ENCODE data around the gene DCX.

The DCX gene

DNA sequence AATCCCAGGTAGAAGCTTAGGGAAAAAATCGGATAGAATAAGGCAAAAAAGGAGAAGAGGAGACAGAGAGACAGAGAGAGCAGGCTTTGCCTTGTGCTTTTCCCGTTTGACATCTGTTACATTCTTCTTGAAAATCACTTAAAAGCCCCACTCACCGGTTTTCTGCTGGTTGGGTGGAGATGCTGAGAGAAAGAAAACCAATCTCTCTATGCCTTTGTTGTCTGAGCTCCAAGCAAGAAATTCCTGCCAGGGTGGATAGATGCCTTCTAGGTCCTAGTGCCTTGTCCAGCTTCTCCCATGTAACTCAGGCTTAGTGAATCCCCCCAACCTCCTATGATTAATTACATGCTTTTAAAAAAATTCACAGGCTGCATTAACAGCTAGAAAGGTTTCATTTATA, at the start of gene DCX:
Gene DCX, minus strand, starts transcription at position 210 of the 400 bp plus-strand sequence. CDS start 1,794 bp downstream, outside the sequence.
- DNase-seq, result peak; percentile 8 to 49

DNA sequence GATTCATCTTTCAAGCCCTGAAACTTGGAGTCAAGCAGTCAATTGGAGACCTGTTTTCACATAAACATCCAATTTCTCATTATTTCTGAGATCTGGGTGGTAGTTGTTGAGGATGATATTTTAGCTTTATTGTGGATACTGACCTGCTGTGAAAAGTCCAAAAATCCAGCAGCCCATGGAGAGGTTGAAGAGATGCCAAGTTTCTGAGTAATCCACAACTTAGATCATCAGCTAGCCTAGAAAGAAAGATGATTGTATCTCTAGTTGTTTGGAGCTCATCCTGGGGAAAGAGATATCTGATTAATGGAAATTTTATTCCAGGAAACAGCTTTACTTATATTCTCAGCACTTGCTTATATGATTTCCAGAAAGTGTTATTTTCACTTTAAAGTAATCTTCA, 48.6 kb upstream of the DCX start:
- peak in 1 of 2 experiments; percentile 5 for DNase-seq

- DNase-seq, result peak; percentile 27 to 56
These were observed 35.3 kb upstream of the DCX start for GRCh38 chrX:111447298-111447697.

- peak; percentile 18 to 72 for DNase-seq
These were observed 33.5 kb upstream of the DCX start for GRCh38 chrX:111445485-111445884.

DNA sequence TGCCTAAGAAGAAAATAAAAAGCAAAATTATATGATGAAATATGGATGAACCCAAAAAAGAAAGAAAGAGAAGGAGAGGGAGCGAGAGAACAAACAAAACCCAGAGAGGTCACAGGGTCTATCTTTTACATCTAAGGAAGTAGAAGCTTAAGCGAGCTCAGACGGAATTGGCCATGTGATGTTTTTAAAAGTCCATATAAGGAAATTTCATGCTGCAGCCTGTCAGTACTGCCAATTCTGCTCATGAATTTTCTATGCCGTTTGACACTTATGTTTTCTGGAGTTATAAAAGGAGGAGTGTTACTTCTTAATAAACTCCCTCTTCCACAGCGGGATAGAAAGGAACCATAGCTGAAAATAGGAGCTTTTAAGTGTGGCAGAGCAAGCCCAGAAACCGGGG, 32.9 kb upstream of the DCX start:
- DNase-seq, result no peak

- DNase-seq, result no peak
These were observed 32.0 kb upstream of the DCX start for GRCh38 chrX:111443946-111444345.

DNA sequence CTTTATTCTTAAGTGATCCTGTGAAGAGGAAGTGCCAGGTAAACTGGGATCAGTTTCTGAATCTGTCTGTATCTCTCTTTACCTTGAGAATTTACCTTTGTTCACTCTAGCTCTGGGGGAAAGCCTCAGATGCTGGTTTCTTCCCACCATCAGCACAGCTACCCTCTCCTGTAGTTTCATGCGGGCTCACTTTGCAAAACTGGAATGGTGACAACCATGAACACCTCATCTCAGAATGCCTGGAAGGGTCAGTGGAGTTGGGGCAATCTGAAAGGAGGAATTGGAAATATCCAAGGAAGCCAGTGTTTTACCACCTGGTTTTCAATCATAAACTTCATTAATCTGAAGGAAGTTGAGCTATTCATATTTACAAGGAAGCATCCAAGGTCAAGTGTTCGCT, 30.8 kb upstream of the DCX start:
- DNase-seq, result no peak

DNA sequence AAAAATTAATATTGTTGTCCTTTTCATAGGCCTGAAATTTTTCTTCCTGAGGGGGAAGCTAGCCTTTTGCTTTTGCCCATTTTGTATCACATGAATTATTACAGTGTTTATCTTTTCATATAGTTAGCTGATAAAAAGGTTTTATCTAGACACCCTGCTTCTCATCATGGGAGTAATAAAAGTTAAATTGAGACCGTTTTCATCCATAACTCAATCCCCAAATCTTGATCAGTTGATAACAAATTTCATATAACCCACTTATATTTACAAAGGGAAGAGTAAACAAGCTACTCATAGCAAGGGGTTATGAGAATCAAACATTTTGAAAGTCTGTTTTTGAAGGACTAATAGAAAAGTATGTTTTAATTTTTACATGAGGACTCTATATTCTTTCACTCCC, 23.5 kb upstream of the DCX start:
- DNase-seq, result no peak

- DNase-seq, result no peak
These were observed 19.0 kb upstream of the DCX start for GRCh38 chrX:111431001-111431400.

DNA sequence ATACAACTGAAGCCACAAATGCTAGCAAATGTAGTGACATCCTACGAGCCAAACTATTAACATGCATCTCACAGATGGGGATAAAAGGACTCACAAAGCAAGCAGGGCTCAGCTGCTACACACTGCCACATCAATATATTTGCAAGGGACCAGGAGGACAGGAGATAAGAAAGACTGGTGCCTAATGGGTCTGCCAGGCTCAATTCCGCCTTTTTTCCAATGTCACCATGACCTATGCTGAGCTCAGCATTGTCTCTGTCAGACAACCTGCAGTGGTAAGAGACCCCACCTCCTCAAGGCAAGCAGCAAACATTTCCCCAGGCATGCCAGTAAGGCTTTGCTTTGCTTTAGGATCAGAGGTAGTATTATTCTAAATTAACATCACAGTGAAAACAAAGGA, 435 bp downstream of the DCX start:
- DNase-seq, result no peak

DNA sequence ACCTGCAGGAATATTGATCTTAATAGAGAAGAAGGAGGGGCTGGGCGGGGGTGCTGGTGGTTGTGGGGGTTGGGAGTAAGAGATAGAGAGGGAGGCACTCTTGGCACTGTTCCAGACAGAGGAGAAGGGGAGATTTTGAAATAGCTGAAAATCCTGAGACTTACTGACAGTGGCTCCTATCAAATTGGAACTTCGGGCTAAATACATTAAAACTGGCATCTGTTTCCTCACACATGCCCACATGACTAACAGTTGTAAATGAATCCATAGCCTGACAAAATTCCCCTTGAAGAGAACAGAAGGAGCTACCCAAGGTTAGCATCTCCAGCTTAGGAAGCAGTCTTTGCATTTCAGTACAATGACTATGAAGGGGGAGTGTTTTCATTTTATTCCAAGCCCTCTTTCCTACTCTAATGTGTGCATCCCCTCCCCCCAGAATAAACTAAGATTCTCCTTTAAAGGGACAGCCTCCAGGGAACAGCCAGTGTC, 1.4 kb downstream of the DCX start:
- DNase-seq, result peak in 1 of 2 experiments; percentile 38

GRCh38 chrX:111409326-111409725, 2.7 kb downstream of the DCX start:
- DNase-seq, result no peak

DNA sequence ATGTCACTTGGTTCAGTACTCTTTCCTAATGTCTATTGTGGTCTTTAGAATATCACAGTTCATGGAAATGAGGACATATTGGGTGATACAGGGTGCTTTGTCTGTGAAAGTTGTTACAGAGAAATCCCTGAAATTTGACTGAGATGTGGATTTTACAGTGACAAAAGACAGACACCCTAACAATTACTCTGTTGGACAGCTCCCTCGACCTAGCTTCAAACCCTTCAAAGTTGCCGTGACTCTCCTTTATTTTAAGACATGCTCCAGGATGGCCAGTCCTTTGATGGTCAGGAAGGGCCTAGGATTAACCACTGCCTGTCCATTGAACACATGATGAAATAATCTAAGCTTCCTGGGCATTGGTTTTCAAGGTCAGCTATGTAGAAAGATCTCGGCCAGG, 4.0 kb downstream of the DCX start:
- no peak for DNase-seq

GRCh38 chrX:111402344-111402743, 9.6 kb downstream of the DCX start:
- no peak for DNase-seq

GRCh38 chrX:111395149-111395548, 16.8 kb downstream of the DCX start:
- DNase-seq, result no peak

- no peak for DNase-seq
These were observed 17.4 kb downstream of the DCX start for GRCh38 chrX:111394569-111394968.

DNA sequence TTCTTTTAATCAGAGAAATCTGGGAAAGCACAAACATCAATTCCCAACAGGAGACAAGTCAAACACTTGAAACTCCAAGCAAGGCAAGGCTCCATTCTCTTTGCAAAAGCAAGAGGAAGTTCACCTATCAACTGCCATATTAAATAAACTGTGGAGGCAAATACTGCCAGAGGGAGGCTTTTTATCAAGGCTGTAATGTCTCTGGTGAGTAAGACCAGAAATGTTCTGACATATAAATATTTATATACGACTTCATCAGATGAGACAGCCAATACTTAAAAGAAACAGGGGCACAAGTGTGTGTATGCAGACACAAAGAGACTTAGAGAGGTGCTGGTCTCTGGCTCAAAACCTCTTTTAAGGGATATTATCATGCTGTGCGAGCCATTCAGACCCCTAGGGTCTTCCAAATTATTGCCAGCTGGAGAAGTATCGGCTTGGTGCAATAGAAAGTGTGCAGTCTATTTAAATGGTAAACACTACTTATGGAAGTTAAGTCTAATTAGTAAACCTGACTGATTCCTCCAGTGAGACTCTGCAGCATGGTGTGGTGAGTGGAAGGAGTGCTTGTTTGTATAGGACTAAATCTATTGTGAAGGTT, 24.4 kb downstream of the DCX start:
- no peak for DNase-seq

GRCh38 chrX:111386615-111387233, 25.3 kb downstream of the DCX start:
- no peak for DNase-seq

- DNase-seq, result no peak
These were observed 25.9 kb downstream of the DCX start for GRCh38 chrX:111386077-111386476.

- DNase-seq, result no peak
These were observed 29.7 kb downstream of the DCX start for GRCh38 chrX:111382277-111382676.

DNA sequence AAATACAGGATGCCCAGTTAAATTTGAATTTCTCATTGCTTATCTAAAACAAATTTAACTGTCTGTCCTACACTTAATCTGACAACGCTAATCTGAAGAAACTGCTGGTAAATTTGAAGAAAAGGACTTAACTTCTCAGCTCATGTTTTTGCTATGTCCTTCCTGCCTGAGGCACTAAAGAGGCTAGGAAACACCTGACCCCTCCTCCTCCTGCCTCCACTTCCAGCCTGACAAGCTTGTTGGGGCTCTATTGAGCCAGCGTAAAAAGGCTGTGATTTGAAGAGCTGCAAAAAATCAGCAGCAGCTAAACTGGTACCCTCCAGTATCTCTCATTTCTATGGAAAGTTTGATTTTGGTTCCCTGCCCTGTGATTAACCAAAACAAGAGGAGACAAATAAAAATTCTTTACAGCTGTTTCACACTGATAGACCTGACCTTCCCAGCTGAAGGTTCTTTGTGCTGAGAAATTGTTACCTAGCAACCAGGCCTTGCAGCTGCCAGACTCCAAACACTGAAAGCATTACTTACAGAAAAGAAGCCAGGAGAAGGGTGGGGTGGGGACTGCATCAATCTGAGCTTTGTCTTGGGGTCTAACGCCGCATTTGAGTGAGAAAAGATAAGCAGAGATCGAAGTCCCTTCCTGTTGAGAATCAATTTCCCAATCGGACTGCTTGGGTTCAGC, 35.0 kb downstream of the DCX start:
- no peak for DNase-seq

DNA sequence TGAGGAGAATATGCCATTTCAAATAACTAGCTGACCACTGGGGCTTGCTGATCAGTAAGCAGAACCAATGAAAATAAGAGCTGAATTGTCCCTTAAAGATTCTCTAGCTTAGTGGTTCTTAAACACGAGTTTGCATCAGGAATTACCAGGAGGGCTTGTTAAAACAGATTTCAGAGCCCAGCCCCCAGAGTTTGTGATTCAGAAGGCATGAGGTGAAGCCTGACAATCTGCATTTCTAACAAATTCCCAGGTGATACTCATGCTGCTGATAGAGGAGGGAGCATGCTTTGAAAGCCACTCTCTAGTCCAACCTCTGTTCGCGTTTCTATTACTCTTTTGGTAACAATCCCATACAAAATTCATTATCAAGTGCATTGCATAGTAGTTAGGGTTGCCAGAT, 35.5 kb downstream of the DCX start:
- DNase-seq, result no peak

DNA sequence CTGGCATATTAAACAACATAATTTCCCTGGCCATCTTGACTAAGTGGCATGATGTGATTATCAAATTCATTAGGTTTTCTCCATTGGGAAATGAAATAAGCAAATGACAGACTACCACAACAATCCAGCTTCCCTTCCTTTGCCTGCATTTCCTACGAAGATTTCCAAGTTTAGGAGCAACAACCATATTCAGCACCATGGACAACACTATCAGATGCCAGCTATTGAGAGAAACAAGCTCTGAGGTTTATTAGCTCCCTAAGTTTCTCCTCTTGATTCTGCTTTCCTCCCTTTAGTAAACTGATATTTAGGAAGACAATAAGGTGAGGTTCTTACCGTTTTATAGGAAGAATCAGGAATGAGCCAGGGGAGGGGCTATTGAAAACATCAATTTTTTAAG, 36.2 kb downstream of the DCX start:
- no peak for DNase-seq

GRCh38 chrX:111372086-111372485, 39.9 kb downstream of the DCX start:
- DNase-seq, result no peak
